GM12874 (cell line): ENCODE measurements around the gene BACH2.

Experiments used
- CTCF ChIP-seq: IDR thresholded peaks from 2 replicates; pipeline ENCODE4 v1.5.1; 2011; ENCODE audit warnings: low read depth, mild to moderate bottlenecking, control low read depth, low read length, moderate library complexity; ENCODE audit not compliant: insufficient read depth

BACH2 gene

GRCh38 chr6:90048206-90048967, 248.3 kb downstream of the BACH2 start:
- no peak for TF ChIP-seq CTCF

- TF ChIP-seq CTCF, result no peak
These were observed 251.1 kb downstream of the BACH2 start for GRCh38 chr6:90045535-90045934.

GRCh38 chr6:90044833-90045381, 251.7 kb downstream of the BACH2 start:
- no peak for TF ChIP-seq CTCF

GRCh38 chr6:90044182-90044832, 252.3 kb downstream of the BACH2 start:
- no peak for TF ChIP-seq CTCF

- no peak for TF ChIP-seq CTCF
These were observed 255.7 kb downstream of the BACH2 start for GRCh38 chr6:90040931-90041330.

GRCh38 chr6:90039911-90040310, 256.7 kb downstream of the BACH2 start:
- no peak for TF ChIP-seq CTCF

- TF ChIP-seq CTCF, result no peak
These were observed 257.5 kb downstream of the BACH2 start for GRCh38 chr6:90038961-90039653.
